NCI-H2029 treated with DMSO at 0.1 percent for 48 hours (cell line): ENCODE data around the gene ARAP2.

Experiments
- DNase-seq: peaks from one replicate; lab custom pipeline; 2025; lab: John Stamatoyannopoulos, UW

The ARAP2 gene

GRCh38 chr4:36244257-36245082 is at the start of gene ARAP2:
Gene ARAP2 (minus strand): TSS chr4:36244514. CDS start chr4:36229486, 15,028 bp downstream.
- no peak for DNase-seq

- no peak for DNase-seq
Measured at GRCh38 chr4:36292556-36293188, 48.4 kb upstream of the ARAP2 start.

- no peak for DNase-seq
Measured at GRCh38 chr4:36290641-36291040, 46.3 kb upstream of the ARAP2 start.

- DNase-seq: no peak
Measured at GRCh38 chr4:36288731-36289426, 44.6 kb upstream of the ARAP2 start.

- DNase-seq: no peak
Measured at GRCh38 chr4:36286481-36286871, 42.2 kb upstream of the ARAP2 start.

GRCh38 chr4:36285784-36286480 is 41.6 kb upstream of the ARAP2 start:
- no peak for DNase-seq

GRCh38 chr4:36283912-36284465 is 39.7 kb upstream of the ARAP2 start:
- no peak for DNase-seq

GRCh38 chr4:36282503-36283030 is 38.3 kb upstream of the ARAP2 start:
- no peak for DNase-seq

- no peak for DNase-seq
Measured at GRCh38 chr4:36281384-36282106, 37.2 kb upstream of the ARAP2 start, which contains the start of gene DTHD1. Gene DTHD1 (plus strand): TSS chr4:36281616. CDS start chr4:36281759, 143 bp downstream.

- DNase-seq: no peak
Measured at GRCh38 chr4:36280555-36280954, 36.2 kb upstream of the ARAP2 start.

- DNase-seq: no peak
Measured at GRCh38 chr4:36278789-36279188, 34.5 kb upstream of the ARAP2 start.

GRCh38 chr4:36277533-36277932 is 33.2 kb upstream of the ARAP2 start:
- DNase-seq: no peak

GRCh38 chr4:36274158-36274557 is 29.8 kb upstream of the ARAP2 start:
- no peak for DNase-seq

GRCh38 chr4:36273276-36273675 is 29.0 kb upstream of the ARAP2 start:
- no peak for DNase-seq

GRCh38 chr4:36269533-36270173 is 25.3 kb upstream of the ARAP2 start:
- DNase-seq: no peak

GRCh38 chr4:36269101-36269500 is 24.8 kb upstream of the ARAP2 start:
- no peak for DNase-seq

- DNase-seq: no peak
Measured at GRCh38 chr4:36267486-36268268, 23.4 kb upstream of the ARAP2 start.

GRCh38 chr4:36264207-36264826 is 20.0 kb upstream of the ARAP2 start:
- DNase-seq: no peak

GRCh38 chr4:36260731-36261130 is 16.4 kb upstream of the ARAP2 start:
- DNase-seq: no peak
